Bronchial epithelial cell (primary cell): ENCODE results near the gene IL15RA. TPM values are rescaled to one million over a fixed set of nuclear protein-coding genes. Genes with fewer than 3 reads are reported as not detected.
"Not testable (repeated sequence)": the region's sequence is repeated elsewhere in the genome, so short reads cannot be mapped to it uniquely, and the experiment has no call there.

Source experiments
- DNase-seq: peaks from one replicate; pipeline ENCODE4 v3.0.0-alpha.2; 2010; ENCODE audit warnings: low read depth
- FAIRE-seq: peaks from 2 replicates; lab custom pipeline; 2011; peaks lifted over from hg19 to GRCh38; lab: Jason Lieb, UNC
- H3K27me3 ChIP-seq: 2 replicates; pipeline ENCODE4 v1.5.1; 2011; ENCODE audit warnings: low read length; ENCODE audit not compliant: control insufficient read depth, insufficient read depth
- H3K36me3 ChIP-seq: 2 replicates; pipeline ENCODE4 v1.5.1; 2011; ENCODE audit warnings: low read length; ENCODE audit not compliant: control insufficient read depth, insufficient read depth
- H3K4me3 ChIP-seq: 2 replicates; pipeline ENCODE4 v1.5.1; 2011; ENCODE audit warnings: mild to moderate bottlenecking, low read depth, low read length, control low read depth
- total RNA-seq: library from RNA; depleted of rRNA; stranded (reverse); fragments of >200 nt; gene quantifications from 2 replicates; pipeline ENCODE4 v1.2.1, GENCODE V29; 2014
- TF ChIP-seq, protein P1 (sequence below): IDR thresholded peaks from 2 replicates; pipeline ENCODE4 v1.5.1; 2011; ENCODE audit warnings: mild to moderate bottlenecking, moderate library complexity, low read length, control low read depth, inconsistent platforms; ENCODE audit not compliant: insufficient read depth, severe bottlenecking

The IL15RA gene
- total RNA-seq, 1 donor from 2014 or later = 0.79 TPM

DNA sequence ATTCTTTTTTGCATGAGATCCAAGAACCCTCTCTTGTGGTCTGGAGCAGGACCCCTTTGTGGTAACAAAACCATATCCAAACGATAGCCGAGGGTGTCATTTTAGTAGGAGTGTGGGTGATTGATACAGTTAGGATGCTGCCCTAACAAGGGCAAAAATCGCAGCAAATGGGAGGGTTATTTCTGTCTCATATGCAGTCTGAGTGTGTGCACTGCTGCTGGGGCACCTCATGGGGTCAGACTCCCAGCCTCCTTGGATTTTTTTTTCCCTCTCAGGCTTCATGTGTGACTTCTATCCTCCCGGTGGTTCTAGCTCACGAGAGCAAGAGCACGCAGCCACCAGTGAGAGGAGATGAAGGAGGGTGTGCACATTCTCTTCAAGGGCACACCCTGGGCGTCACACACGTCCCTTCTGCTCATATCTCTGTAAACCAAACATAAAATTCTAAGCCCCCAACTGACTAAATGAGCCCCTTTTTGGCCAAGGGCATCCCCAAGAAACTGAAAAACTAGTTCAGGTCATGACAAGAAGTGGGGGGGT, 28.6 kb upstream of the IL15RA start:
- DNase-seq (no peak), FAIRE-seq (no peak)
- H3K36me3 ChIP-seq = no peaks in the 10 kb centered on the region
- TF ChIP-seq, protein P1, sequence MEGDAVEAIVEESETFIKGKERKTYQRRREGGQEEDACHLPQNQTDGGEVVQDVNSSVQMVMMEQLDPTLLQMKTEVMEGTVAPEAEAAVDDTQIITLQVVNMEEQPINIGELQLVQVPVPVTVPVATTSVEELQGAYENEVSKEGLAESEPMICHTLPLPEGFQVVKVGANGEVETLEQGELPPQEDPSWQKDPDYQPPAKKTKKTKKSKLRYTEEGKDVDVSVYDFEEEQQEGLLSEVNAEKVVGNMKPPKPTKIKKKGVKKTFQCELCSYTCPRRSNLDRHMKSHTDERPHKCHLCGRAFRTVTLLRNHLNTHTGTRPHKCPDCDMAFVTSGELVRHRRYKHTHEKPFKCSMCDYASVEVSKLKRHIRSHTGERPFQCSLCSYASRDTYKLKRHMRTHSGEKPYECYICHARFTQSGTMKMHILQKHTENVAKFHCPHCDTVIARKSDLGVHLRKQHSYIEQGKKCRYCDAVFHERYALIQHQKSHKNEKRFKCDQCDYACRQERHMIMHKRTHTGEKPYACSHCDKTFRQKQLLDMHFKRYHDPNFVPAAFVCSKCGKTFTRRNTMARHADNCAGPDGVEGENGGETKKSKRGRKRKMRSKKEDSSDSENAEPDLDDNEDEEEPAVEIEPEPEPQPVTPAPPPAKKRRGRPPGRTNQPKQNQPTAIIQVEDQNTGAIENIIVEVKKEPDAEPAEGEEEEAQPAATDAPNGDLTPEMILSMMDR = no peak
- no peaks in the 10 kb centered on the region for H3K27me3 ChIP-seq
- no peak overlapping the region for H3K4me3 ChIP-seq

DNA sequence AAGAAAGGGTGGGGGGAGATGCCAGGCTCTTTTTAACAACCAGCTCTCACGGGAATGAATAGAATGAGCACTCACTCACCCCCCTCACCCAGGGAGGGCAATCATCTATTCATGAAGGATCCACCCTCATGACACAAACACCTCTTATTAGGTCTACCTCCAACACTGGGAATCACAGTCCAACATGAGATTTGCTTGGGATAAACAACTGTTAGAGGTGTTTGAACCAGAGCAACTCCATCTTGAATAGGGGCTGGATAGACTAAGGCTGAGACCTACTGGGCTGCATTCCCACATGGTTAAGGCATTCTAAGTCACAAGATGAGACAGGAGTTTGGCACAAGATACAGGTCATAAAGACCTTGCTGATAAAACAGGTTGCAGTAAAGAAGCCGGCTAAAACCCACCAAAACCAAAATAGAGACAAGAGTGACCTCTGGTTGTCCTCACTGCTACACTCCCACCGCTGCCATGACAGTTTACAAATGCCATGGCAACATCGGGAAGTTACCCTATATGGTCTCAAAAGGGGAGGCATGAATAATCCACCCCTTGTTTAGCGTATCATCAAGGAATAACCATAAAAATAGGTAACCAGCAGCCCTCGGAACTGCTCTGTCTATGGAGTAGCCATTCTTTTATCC, 27.9 kb upstream of the IL15RA start:
- not testable (repeated sequence) for H3K36me3 ChIP-seq, FAIRE-seq, DNase-seq, H3K27me3 ChIP-seq, H3K4me3 ChIP-seq

DNA sequence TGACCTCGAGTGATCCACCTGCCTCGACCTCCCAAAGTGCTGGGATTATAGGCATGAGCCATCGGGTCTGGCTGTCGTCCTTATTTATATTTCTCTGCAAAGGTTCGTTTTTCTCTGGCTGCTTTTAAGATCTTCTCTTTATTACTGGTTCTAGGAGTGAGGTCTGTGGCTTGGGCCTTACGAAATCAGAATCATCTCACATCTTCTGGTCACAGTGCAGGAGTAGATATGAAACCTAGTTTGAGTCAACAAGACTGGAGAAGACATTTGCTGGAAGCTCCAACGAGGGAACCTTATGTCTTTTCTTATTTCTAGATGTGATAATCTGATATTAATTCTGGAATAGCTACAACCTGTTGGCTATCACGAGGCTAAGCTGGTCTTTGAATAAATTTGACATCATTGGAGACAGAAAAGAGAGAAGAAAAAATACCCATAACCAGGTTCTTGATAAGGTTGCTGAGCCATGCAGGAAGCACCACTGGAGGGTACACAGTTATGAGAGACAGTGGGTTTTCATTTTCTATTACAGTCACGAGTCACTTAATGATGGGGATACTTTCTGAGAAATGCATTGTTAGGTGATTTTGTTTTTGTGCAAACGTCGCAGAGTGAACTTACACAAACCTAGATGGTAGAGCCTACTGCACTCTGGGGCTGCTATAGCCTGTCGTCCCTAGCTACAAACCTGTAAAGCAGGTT, 25.6 kb upstream of the IL15RA start:
- no peak for FAIRE-seq
- TF ChIP-seq, protein P1 = no peak

DNA sequence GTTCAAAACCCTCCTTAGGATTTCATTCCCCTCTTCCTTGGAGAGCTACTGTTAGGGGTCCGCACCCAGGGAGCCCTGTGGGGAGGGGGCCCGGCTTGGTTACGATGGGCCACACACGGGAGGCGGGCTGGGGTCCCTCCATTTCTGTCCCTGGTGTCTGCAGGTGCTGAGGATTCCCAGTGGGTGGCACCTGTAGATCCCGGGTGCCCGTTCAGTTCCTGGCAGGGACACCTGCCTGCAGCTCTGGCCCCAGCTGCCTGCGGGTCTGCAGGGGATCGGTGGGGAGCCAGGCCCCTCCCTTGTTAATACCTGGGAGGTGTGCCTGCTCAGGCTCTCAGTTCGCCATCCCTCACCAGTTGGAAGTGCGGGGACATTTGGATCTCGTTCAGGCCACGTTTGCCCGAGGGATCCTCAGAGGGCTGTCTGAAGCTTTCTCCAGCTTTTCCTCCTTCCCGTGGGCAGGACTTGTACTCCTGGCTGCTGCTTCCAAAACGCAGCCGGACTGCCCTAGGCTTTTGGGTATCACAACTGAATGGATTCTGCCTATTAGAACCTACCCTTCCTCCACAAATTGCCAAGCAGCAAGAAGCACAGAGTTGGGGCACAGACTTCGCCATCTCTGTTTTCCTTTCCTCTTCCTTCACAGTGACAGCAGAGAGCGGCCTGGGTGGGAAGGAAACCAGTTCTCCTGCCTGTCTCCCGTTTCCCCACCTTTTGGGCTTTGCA, 22.3 kb upstream of the IL15RA start:
- FAIRE-seq (no peak), DNase-seq (no peak)
- no peak overlapping the region for H3K4me3 ChIP-seq
- no peaks in the 10 kb centered on the region for H3K36me3 ChIP-seq
- no peaks in the 10 kb centered on the region for H3K27me3 ChIP-seq
- TF ChIP-seq, protein P1 = no peak

More for the DNA sequence above, 25.6 kb upstream of the IL15RA start:
- no peak for DNase-seq
- Histone ChIP-seq H3K4me3 (no peak overlapping the region), H3K27me3 (no peaks in the 10 kb centered on the region), H3K36me3 (no peaks in the 10 kb centered on the region)

DNA sequence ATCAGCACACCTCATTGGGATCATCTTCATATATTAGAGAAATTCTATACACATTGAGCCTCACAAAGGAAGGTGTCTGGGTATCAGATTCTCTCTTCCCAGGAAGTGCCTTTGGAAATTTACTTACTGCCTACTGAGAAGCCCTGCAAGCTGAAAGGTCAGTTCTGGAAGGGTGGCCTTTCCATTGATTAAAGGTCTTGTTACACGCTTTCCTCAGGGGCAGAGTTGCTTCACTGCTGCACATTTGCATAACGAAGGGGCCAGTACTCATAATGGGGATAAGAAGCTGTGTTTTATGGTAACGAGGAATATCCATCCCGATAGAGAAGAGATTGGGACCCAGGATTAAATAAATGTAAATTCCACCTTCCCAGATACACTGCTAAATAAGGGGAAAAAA, 19.4 kb upstream of the IL15RA start:
- no peak for FAIRE-seq
- H3K36me3 ChIP-seq = no peaks in the 10 kb centered on the region

More for the DNA sequence above, 19.4 kb upstream of the IL15RA start:
- Histone ChIP-seq H3K4me3 (no peak overlapping the region), H3K27me3 (no peaks in the 10 kb centered on the region)
- DNase-seq = no peak
- TF ChIP-seq, protein P1 = no peak
